ENCODE measurements around the gene ZNF276.
"Not testable (repeated sequence)": the region's sequence is repeated elsewhere in the genome, so short reads cannot be mapped to it uniquely, and the experiment has no call there.

- not testable (repeated sequence) for TF ChIP-seq TCF7L2 (IDR thresholded peaks at IDR 0.05; ENCODE audit: low read depth, low read length); CTCF (IDR thresholded peaks at IDR 0.05); POLR2AphosphoS5 (IDR thresholded peaks at IDR 0.05; ENCODE audit: low read depth, low read length); SIN3A (IDR thresholded peaks at IDR 0.05; ENCODE audit: borderline replicate concordance, insufficient read depth, low read depth, low read length)
Observed at GRCh38 chr16:89698717-89699116, 22.6 kb upstream of the ZNF276 start.

Data from Panc1 (cell line).